ENCODE results near the gene MPL.

DNA sequence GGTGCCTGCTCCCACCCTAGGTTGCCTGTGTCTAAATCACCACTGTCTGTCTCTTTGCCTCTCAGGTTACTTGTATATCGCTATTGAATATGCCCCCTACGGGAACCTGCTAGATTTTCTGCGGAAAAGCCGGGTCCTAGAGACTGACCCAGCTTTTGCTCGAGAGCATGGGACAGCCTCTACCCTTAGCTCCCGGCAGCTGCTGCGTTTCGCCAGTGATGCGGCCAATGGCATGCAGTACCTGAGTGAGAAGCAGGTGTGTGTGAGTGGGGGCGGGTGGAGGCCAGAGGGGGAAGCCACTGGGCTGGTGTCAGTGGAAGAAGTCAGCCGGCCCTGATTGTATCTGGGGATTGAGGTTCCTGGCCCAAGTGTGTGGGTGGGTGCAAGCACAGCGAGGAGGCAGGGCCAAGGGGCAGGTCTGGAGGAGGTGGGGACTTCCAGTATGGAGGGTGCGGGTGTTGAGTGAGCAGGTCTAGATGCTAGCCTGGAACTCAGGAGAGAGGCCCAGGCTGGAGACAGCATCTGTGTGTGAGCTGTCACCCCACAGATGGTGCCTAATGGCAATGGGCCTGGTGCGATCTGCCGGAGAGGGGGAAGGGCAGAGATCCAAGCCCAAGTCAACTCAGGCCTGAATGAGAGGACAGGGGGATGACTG lies 19.7 kb upstream of the MPL start:
- TF ChIP-seq, protein P1, sequence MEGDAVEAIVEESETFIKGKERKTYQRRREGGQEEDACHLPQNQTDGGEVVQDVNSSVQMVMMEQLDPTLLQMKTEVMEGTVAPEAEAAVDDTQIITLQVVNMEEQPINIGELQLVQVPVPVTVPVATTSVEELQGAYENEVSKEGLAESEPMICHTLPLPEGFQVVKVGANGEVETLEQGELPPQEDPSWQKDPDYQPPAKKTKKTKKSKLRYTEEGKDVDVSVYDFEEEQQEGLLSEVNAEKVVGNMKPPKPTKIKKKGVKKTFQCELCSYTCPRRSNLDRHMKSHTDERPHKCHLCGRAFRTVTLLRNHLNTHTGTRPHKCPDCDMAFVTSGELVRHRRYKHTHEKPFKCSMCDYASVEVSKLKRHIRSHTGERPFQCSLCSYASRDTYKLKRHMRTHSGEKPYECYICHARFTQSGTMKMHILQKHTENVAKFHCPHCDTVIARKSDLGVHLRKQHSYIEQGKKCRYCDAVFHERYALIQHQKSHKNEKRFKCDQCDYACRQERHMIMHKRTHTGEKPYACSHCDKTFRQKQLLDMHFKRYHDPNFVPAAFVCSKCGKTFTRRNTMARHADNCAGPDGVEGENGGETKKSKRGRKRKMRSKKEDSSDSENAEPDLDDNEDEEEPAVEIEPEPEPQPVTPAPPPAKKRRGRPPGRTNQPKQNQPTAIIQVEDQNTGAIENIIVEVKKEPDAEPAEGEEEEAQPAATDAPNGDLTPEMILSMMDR (conservative IDR thresholded peaks at IDR 0.05 in 1 of 2, IDR thresholded peaks at IDR 0.05 in 1 of 2; ENCODE audit: extremely low read depth in 1 of 2, insufficient read depth in 1 of 2, low read depth in 1 of 2, low read length in 2 of 2) = no peak
- no peak for TF ChIP-seq EZH2 (IDR thresholded peaks at IDR 0.05; ENCODE audit: borderline replicate concordance, low read length)

Measured in mammary epithelial cell (primary cell).